ENCODE results near the gene CORT. TPM values are rescaled to one million over a fixed set of nuclear protein-coding genes. Genes with fewer than 3 reads are reported as not detected.
A peak's percentile ranks its signal among the peaks of the same experiment; 100 is the strongest.
"Not testable (repeated sequence)": the region's sequence is repeated elsewhere in the genome, so short reads cannot be mapped to it uniquely, and the experiment has no call there.

Gene CORT
- total and polyA plus RNA-seq, 2 experiments from 2014 or later, result 0.22 TPM; not detected in 1

DNA sequence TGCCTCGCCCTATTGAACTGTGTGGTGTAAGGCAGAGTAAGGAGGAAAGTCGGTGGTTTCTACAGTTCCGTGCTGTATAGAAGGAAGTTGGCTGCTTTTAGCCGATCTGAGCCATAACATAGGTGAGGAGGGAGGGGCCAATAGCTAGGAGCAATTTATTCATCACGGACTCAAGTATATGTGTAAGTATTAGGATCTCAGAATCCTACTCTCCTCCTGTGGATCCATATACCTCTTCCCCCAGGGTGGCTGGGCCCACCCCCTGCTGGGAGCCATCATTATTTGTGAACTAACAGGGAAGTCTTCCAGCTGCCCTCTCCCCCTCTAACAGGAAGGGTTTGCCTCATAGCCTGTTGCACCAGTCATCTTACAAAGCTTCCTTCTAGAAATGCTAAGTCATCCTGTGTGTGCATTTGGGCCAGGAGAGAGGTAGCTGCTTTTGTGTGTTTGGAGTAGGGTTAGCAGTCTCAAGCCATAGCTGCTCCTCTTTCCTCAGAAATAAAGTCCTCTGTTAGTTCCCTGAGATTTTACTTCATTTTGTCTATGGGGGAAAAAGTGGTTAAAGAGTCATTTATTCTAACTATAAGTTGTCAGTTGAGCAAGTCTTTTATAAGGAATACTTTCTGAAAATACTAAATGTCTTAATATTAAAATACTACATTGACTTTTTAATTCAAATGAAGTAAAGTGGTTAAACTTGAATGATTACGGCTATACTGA lies 34.5 kb upstream of the CORT start:
- Histone ChIP-seq H2AFZ (peak overlapping the region; percentile 54), H3K9me3 (ENCODE audit: low read depth) (no peaks in the 10 kb centered on the region), H3K27me3 (replicated peaks; ENCODE audit: insufficient read depth) (no peaks in the 10 kb centered on the region), H3K79me2 (ENCODE audit: insufficient read depth) (no peaks in the 10 kb centered on the region), H3K4me3 (no peak overlapping the region), H3K4me1 (ENCODE audit: insufficient read depth) (peaks cover 5% of the 10 kb centered on the region), H3K9me2 (ENCODE audit: insufficient read depth) (no peaks in the 10 kb centered on the region), H3F3A (ENCODE audit: insufficient read depth) (no peaks in the 10 kb centered on the region), H3K36me3 (ENCODE audit: low read depth) (peaks cover 35% of the 10 kb centered on the region; the same call in 1 of the 2 replicates), H3K27ac (peak overlapping the region; percentile 72), H4K20me1 (ENCODE audit: insufficient read depth) (no peaks in the 10 kb centered on the region), H3K4me2 (ENCODE audit: unreplicated experiment) (no peak overlapping the region), H3K9ac (peak overlapping the region; percentile 49)
- WGBS, 2 experiments (ENCODE audit: low coverage in 1 of 2, low lambda C conversion rate in 2 of 2, missing lambda C conversion rate in 2 of 2), result 72 to 74% methylated on average over 6 of the region's 6 CpGs
- peak; percentile 81 for DNase-seq
- TF ChIP-seq EZH2 (IDR thresholded peaks at IDR 0.05; ENCODE audit: insufficient read depth, poor library complexity, severe bottlenecking), result no peak
- TF ChIP-seq EZH2phosphoT487 (IDR thresholded peaks at IDR 0.05; ENCODE audit: insufficient read depth, low read depth), result no peak
- in situ Hi-C loops (cut with MboI), result no loop called here

DNA sequence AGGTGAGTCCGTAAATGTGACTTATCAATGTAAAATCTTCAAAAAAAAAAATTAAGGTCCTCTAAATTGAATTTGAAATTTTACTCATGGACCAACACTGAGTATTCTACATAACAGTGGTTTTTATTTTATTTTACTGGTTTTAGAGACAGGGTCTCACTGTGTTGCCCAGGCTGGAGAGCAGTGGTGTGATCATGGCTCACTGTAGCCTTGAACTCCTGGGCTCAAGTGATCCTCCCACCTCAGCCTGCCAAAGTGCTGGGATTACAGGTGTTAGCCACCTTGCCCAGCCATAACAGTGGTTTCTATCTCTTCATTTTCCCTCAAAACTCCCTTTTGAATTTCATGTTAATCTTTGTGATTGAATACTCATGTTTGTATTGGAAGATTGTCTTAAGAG lies 33.9 kb upstream of the CORT start:
- H3K4me3 ChIP-seq; DNase-seq; H3K79me2 ChIP-seq (ENCODE audit: insufficient read depth); H3K9me2 ChIP-seq (ENCODE audit: insufficient read depth); H3F3A ChIP-seq (ENCODE audit: insufficient read depth); H3K4me2 ChIP-seq (ENCODE audit: unreplicated experiment); H3K9me3 ChIP-seq (ENCODE audit: low read depth); H4K20me1 ChIP-seq (ENCODE audit: insufficient read depth); in situ Hi-C loops (cut with MboI); H3K27me3 ChIP-seq (replicated peaks; ENCODE audit: insufficient read depth); H3K4me1 ChIP-seq (ENCODE audit: insufficient read depth); H2AFZ ChIP-seq: not testable (repeated sequence)
- H3K36me3 ChIP-seq (ENCODE audit: low read depth), result peaks cover 33% of the 10 kb centered on the region; the same call in 1 of the 2 replicates
- H3K9ac ChIP-seq, result peak overlapping the region; percentile 49
- H3K27ac ChIP-seq, result peak overlapping the region; percentile 72
- 97 to 100% methylated on average over 1 of the region's 1 CpG for WGBS, 2 experiments (ENCODE audit: low coverage in 1 of 2, low lambda C conversion rate in 2 of 2, missing lambda C conversion rate in 2 of 2)

DNA sequence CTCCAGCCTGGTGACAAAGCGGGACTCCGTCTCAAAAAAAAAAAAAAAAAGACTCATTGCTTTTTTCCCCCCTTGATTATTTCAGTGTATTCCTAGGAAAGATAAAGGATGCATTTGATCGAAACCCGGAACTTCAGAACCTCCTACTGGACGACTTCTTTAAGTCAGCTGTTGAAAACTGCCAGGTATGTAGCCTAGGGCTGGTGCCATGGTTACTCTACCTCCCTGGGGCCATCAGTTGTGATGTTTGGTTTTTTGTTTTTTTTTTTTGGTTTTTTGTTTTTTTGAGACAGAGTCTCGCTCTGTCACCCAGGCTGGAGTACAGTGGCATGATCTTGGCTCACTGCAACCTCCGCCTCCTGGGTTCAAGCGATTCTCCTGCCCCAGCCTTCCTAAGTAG lies 31.1 kb upstream of the CORT start:
- H4K20me1 ChIP-seq (ENCODE audit: insufficient read depth); H3K9me3 ChIP-seq (ENCODE audit: low read depth); H3K27ac ChIP-seq; H3K79me2 ChIP-seq (ENCODE audit: insufficient read depth); H3K4me1 ChIP-seq (ENCODE audit: insufficient read depth); H3K27me3 ChIP-seq (replicated peaks; ENCODE audit: insufficient read depth); H3K9ac ChIP-seq; DNase-seq; H3K4me2 ChIP-seq (ENCODE audit: unreplicated experiment); H3K4me3 ChIP-seq; in situ Hi-C loops (cut with MboI); H2AFZ ChIP-seq; H3F3A ChIP-seq (ENCODE audit: insufficient read depth); H3K9me2 ChIP-seq (ENCODE audit: insufficient read depth): not testable (repeated sequence)
- H3K36me3 ChIP-seq (ENCODE audit: low read depth), result peaks cover 15% of the 10 kb centered on the region; the same call in 1 of the 2 replicates
- WGBS, 2 experiments (ENCODE audit: low coverage in 1 of 2, low lambda C conversion rate in 2 of 2, missing lambda C conversion rate in 2 of 2), result 94% methylated on average over 8 of the region's 8 CpGs

DNA sequence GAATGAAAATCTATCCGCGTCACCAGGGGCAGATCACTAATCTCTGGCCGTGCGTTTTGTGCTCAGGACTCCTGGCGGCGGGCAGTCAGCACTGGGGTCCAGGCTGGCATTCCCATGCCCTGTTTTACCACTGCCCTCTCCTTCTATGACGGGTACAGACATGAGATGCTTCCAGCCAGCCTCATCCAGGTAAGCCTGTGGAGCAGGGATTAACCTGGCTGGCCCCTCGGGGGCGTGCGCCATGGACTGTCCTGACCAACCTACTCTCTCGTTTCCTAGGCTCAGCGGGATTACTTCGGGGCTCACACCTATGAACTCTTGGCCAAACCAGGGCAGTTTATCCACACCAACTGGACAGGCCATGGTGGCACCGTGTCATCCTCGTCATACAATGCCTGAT lies 30.5 kb upstream of the CORT start:
- Histone ChIP-seq H3K9me2 (ENCODE audit: insufficient read depth) (no peaks in the 10 kb centered on the region), H3K9ac (no peak overlapping the region), H2AFZ (no peak overlapping the region), H3K36me3 (ENCODE audit: low read depth) (peaks cover 11% of the 10 kb centered on the region; the same call in 1 of the 2 replicates), H3F3A (ENCODE audit: insufficient read depth) (no peaks in the 10 kb centered on the region), H3K27ac (no peak overlapping the region), H3K27me3 (replicated peaks; ENCODE audit: insufficient read depth) (no peaks in the 10 kb centered on the region), H3K4me3 (no peak overlapping the region), H3K9me3 (ENCODE audit: low read depth) (no peaks in the 10 kb centered on the region), H3K4me2 (ENCODE audit: unreplicated experiment) (no peak overlapping the region), H4K20me1 (ENCODE audit: insufficient read depth) (no peaks in the 10 kb centered on the region), H3K4me1 (ENCODE audit: insufficient read depth) (peaks cover 5% of the 10 kb centered on the region), H3K79me2 (ENCODE audit: insufficient read depth) (no peaks in the 10 kb centered on the region)
- TF ChIP-seq EZH2 (IDR thresholded peaks at IDR 0.05; ENCODE audit: insufficient read depth, poor library complexity, severe bottlenecking) (no peak), EZH2phosphoT487 (IDR thresholded peaks at IDR 0.05; ENCODE audit: insufficient read depth, low read depth) (no peak)
- in situ Hi-C loops (cut with MboI), result no loop called here
- no peak for DNase-seq
- WGBS, 2 experiments (ENCODE audit: low coverage in 1 of 2, low lambda C conversion rate in 2 of 2, missing lambda C conversion rate in 2 of 2), result 92 to 94% methylated on average over 15 of the region's 15 CpGs

DNA sequence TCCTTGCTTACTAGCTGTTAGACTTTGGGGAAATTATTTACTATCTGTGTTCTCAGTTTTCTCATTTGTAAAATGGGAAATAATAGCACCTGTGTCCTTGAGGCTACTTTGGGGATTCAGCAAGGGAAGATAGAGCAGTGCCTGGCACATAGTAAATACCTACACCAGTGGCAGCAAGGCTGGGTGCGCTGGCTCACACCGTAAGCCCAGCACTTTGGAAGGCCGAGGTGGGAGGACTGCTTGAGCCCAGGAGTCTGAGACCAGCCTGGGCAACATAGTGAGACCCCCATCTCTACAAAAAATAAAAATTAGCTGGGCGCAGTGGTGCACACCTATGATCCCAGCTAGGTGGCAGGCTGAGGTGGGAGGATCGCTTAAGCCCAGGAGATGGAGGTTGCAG lies 28.2 kb upstream of the CORT start:
- in situ Hi-C loops (cut with MboI), result no loop called here
- no peak overlapping the region for H3K4me2 ChIP-seq (ENCODE audit: unreplicated experiment)
- DNase-seq, result no peak
- no peak overlapping the region for H3K27ac ChIP-seq
- no peak overlapping the region for H3K4me3 ChIP-seq
- H3K9ac ChIP-seq, result no peak overlapping the region
- no peaks in the 10 kb centered on the region for H3K9me2 ChIP-seq (ENCODE audit: insufficient read depth)
- H3K9me3 ChIP-seq (ENCODE audit: low read depth), result no peaks in the 10 kb centered on the region
- 97 to 99% methylated on average over 5 of the region's 5 CpGs for WGBS, 2 experiments (ENCODE audit: low coverage in 1 of 2, low lambda C conversion rate in 2 of 2, missing lambda C conversion rate in 2 of 2)
- H3K4me1 ChIP-seq (ENCODE audit: insufficient read depth), result no peaks in the 10 kb centered on the region
- no peaks in the 10 kb centered on the region for H3K79me2 ChIP-seq (ENCODE audit: insufficient read depth)
- no peak overlapping the region for H2AFZ ChIP-seq
- H3K36me3 ChIP-seq (ENCODE audit: low read depth), result peaks cover 11% of the 10 kb centered on the region; the same call in 1 of the 2 replicates
- no peaks in the 10 kb centered on the region for H4K20me1 ChIP-seq (ENCODE audit: insufficient read depth)
- no peaks in the 10 kb centered on the region for H3F3A ChIP-seq (ENCODE audit: insufficient read depth)
- no peaks in the 10 kb centered on the region for H3K27me3 ChIP-seq (replicated peaks; ENCODE audit: insufficient read depth)
- TF ChIP-seq EZH2phosphoT487 (IDR thresholded peaks at IDR 0.05; ENCODE audit: insufficient read depth, low read depth) (no peak), EZH2 (IDR thresholded peaks at IDR 0.05; ENCODE audit: insufficient read depth, poor library complexity, severe bottlenecking) (no peak)
